GM12878 (cell line): ENCODE data around the gene GFPT1. TPM values are rescaled to one million over a fixed set of nuclear protein-coding genes. Genes with fewer than 3 reads are reported as not detected.

Source experiments
- ATAC-seq: fragments of 200-7000 bp; cut with Tn5 transposase; 3 replicates; pipeline ENCODE4 v1.9.1; 2020; ENCODE audit warnings: mild to moderate bottlenecking, moderate library complexity
- BruUV-seq: library from RNA; stranded (reverse); fragments of 400-500 nt; replicated peaks from 2 replicates; lab custom pipeline; 2021; lab: Mats Ljungman, UMichigan
- CTCF ChIA-PET: fragments of 300-600 bp; sonication (Branson Sonifier 250); formaldehyde crosslinking; extraction: SDS; loops from one replicate; lab custom pipeline; 2021; ENCODE audit warnings: inconsistent platforms; lab: Yijun Ruan, JAX
- POLR2A ChIA-PET: fragments of 350-600 bp; formaldehyde crosslinking; extraction: SDS; loops from one replicate; lab custom pipeline; 2021; ENCODE audit warnings: inconsistent platforms; lab: Charles Lee
- RAD21 ChIA-PET: fragments of 300-600 bp; sonication (Branson Sonifier 250); formaldehyde crosslinking; loops from one replicate; lab custom pipeline; 2023; ENCODE audit warnings: antibody characterized with exemption; ENCODE audit not compliant: unreplicated experiment; lab: Charles Lee
- SMC1A ChIA-PET: fragments of 300-600 bp; sonication (Branson Sonifier 250); formaldehyde crosslinking; loops from one replicate; lab custom pipeline; 2023; ENCODE audit not compliant: unreplicated experiment, uncharacterized antibody; lab: Charles Lee
- DNase-seq: peaks from one replicate; pipeline ENCODE4 v3.0.0-alpha.2; 2011; ENCODE audit warnings: low read depth, low spot score
- FAIRE-seq: peaks from 3 replicates; lab custom pipeline; 2011; peaks lifted over from hg19 to GRCh38; lab: Jason Lieb, UNC
- H2AFZ ChIP-seq: 2 replicates; pipeline ENCODE4 v1.6.0; 2011; ENCODE audit warnings: low read depth, low read length, control low read depth; ENCODE audit not compliant: control insufficient read depth
- H3K27ac ChIP-seq: 2 replicates; pipeline ENCODE4 v1.5.1; 2011; ENCODE audit warnings: control low read depth; ENCODE audit not compliant: control insufficient read depth, insufficient read depth
- H3K27me3 ChIP-seq, 2 experiments: replicated peaks in 1 of 2; 2 replicates each; pipeline versions ENCODE4 v1.6.0 to v1.6.1; 2011; ENCODE audit warnings: low read length in 1 of 2; ENCODE audit not compliant: control insufficient read depth in 2 of 2, insufficient read depth in 2 of 2
- H3K36me3 ChIP-seq, 2 experiments: 2 replicates each; pipeline ENCODE4 v1.5.1; 2011; ENCODE audit warnings: low read length in 1 of 2; ENCODE audit not compliant: control insufficient read depth in 2 of 2, insufficient read depth in 2 of 2
- H3K4me1 ChIP-seq: 2 replicates; pipeline ENCODE4 v1.6.1; 2011; ENCODE audit warnings: mild to moderate bottlenecking, low read length, moderate library complexity, mixed read lengths; ENCODE audit not compliant: control insufficient read depth, insufficient read depth
- H3K4me2 ChIP-seq: 2 replicates; pipeline ENCODE4 v1.6.0; 2011; ENCODE audit warnings: control low read depth; ENCODE audit not compliant: control insufficient read depth, insufficient read depth
- H3K4me3 ChIP-seq: fragments of 200-600 bp; sonication (generic); 2 replicates; pipeline ENCODE4 v1.5.1; 2016
- H3K79me2 ChIP-seq: 2 replicates; pipeline ENCODE4 v1.6.0; 2011; ENCODE audit warnings: low read length; ENCODE audit not compliant: control insufficient read depth, insufficient read depth
- H3K9ac ChIP-seq: 2 replicates; pipeline ENCODE4 v1.8.0; 2011; ENCODE audit warnings: low read length, control low read depth, mixed read lengths; ENCODE audit not compliant: control insufficient read depth, insufficient read depth
- H3K9me3 ChIP-seq: replicated peaks from 3 replicates; pipeline ENCODE4 v1.5.1; 2011; ENCODE audit warnings: mild to moderate bottlenecking, low read length; ENCODE audit not compliant: control insufficient read depth, insufficient read depth
- H4K20me1 ChIP-seq: 2 replicates; pipeline ENCODE4 v1.6.0; 2011; ENCODE audit not compliant: control insufficient read depth, insufficient read depth
- KLF5 ChIP-seq: fragments of 450-650 bp; IDR thresholded peaks from 2 replicates; pipeline ENCODE4 v1.6.1; 2014; ENCODE audit warnings: mild to moderate bottlenecking; ENCODE audit not compliant: partially characterized antibody
- NR2F1 ChIP-seq: fragments of 450-650 bp; conservative IDR thresholded peaks from 2 replicates; pipeline ENCODE4 v1.6.1; 2017; ENCODE audit warnings: mild to moderate bottlenecking
- RBBP5 ChIP-seq: fragments of 200-600 bp; sonication (generic); conservative IDR thresholded peaks from 2 replicates; pipeline ENCODE4 v1.6.1; 2016
- ZNF384 ChIP-seq: IDR thresholded peaks from 2 replicates; pipeline ENCODE4 v1.6.1; 2012; ENCODE audit warnings: low read depth, mild to moderate bottlenecking, low read length, improper control_type of control experiment, borderline replicate concordance
- WGBS: methylation state at CpG from one replicate; pipeline ENCODE4 v1.1.6; 2016; ENCODE audit warnings: low lambda C conversion rate; ENCODE audit not compliant: insufficient replicate concordance, insufficient coverage; ENCODE audit errors: missing lambda C conversion rate; 5-methylcytosine and 5-hydroxymethylcytosine counted together
- in situ Hi-C: fragments of 300-500 bp; cut with MboI; formaldehyde crosslinking; loops from 9 replicates; pipeline ENCODE4 v1.14.3; 2018; ENCODE audit warnings: mixed read lengths
- intact Hi-C: fragments of 100-400 bp; cut with micrococcal nuclease; formaldehyde crosslinking; loops from one replicate; pipeline ENCODE4 v1.14.2; 2022; ENCODE audit not compliant: unreplicated experiment
- polyA plus RNA-seq, 11 experiments: library from polyadenylated mRNA; depleted of rRNA in 4 of 11; unstranded in 6 of 11; stranded (reverse) in 5 of 11; fragments of >200 nt; fragmentation: Nextera tagmentation in 4 of 11; fragmentation: Illumina TruSeq in 1 of 11; extraction: Ambion mirVana in 4 of 11; extraction: Trizol in 1 of 11; gene quantifications; 1 replicate in 1 of 11; 2 replicates in 10 of 11; pipeline versions ENCODE4 v1.2.1 to v1.2.3, GENCODE V29; 2011 to 2016; ENCODE audit warnings: inconsistent platforms in 2 of 11, missing spikeins in 2 of 11, low read depth in 1 of 11
- total RNA-seq, 4 experiments: library from RNA; depleted of rRNA in 3 of 4; stranded (reverse); fragments of >200 nt in 3 of 4; fragmentation: Illumina TruSeq in 1 of 4; extraction: Trizol in 1 of 4; gene quantifications; 2 replicates each; pipeline versions ENCODE4 v1.2.1 to v1.2.3, GENCODE V29; 2013 to 2021

The GFPT1 gene
- total and polyA plus RNA-seq, 10 of the 15 experiments (the other 5 are each of a cell fraction or from before 2014, with no cell fraction given) = 10.1 to 95.2 (median 24.5) TPM

GRCh38 chr2:69368588-69368987, 18.4 kb downstream of the GFPT1 start:
- no peak for DNase-seq
- ChIA-PET CTCF (no interaction called here), SMC1A (no interaction called here), RAD21 (no interaction called here), POLR2A (interaction anchor here (0.8 to 1.1 kb wide), 2 partner anchors 13 to 185 kb away, joined by 3 to 4 read pairs; no protein-coding TSS in a partner anchor)
- FAIRE-seq = no peak
- Histone ChIP-seq H2AFZ (no peak overlapping the region), H3K27ac (no peak overlapping the region), H3K4me1 (no peaks in the 10 kb centered on the region), H3K9me3 (no peaks in the 10 kb centered on the region), H3K4me3 (no peak overlapping the region), H3K4me2 (no peak overlapping the region), H3K36me3 (peaks cover 0 to 30% of the 10 kb centered on the region in 2 experiments), H3K79me2 (no peaks in the 10 kb centered on the region; the same call in 1 of the 2 replicates), H3K27me3 (no peaks in the 10 kb centered on the region), H3K9ac (no peak overlapping the region), H4K20me1 (no peaks in the 10 kb centered on the region)
- BruUV-seq = TSS peak; percentile 33
- intact Hi-C loops = no loop called here
- WGBS = 94% methylated on average over 7 of the region's 7 CpGs
- in situ Hi-C loops = no loop called here
- ATAC-seq = no peak
- no peak for TF ChIP-seq NR2F1

GRCh38 chr2:69359371-69359770, 27.7 kb downstream of the GFPT1 start:
- Histone ChIP-seq H2AFZ (no peak overlapping the region), H3K9me3 (no peaks in the 10 kb centered on the region), H3K79me2 (no peaks in the 10 kb centered on the region), H3K4me2 (no peak overlapping the region), H3K4me1 (no peaks in the 10 kb centered on the region), H3K36me3 (peaks cover 10 to 43% of the 10 kb centered on the region in 2 experiments), H3K9ac (no peak overlapping the region), H4K20me1 (no peaks in the 10 kb centered on the region), H3K27ac (no peak overlapping the region), H3K27me3 (no peaks in the 10 kb centered on the region), H3K4me3 (no peak overlapping the region)
- ChIA-PET POLR2A (interaction anchor here (0.6 kb wide), 1 partner anchor 347 kb away, joined by 3 read pairs; no protein-coding TSS in a partner anchor), CTCF (interaction anchor here (1.1 to 2.7 kb wide), 3 partner anchors 16 to 206 kb away, joined by 4 to 11 read pairs (median 9); no protein-coding TSS in a partner anchor), SMC1A (interaction anchor here (0.6 to 1.2 kb wide), 2 partner anchors 11 to 194 kb away, joined by 3 to 4 read pairs; no protein-coding TSS in a partner anchor), RAD21 (no interaction called here)
- TF ChIP-seq KLF5 = no peak
- TF ChIP-seq RBBP5 = no peak
- no peak for TF ChIP-seq ZNF384
- BruUV-seq = no TSS peak
- ATAC-seq (no peak), DNase-seq (no peak), FAIRE-seq (no peak)
- intact Hi-C loops = no loop called here
- in situ Hi-C loops = no loop called here
